GM06990 (cell line): ENCODE data around the gene FLNC.

ENCODE experiments used
- DNase-seq: peaks from one replicate; pipeline ENCODE4 v3.0.0-alpha.2; 2011; ENCODE audit not compliant: insufficient read length; ENCODE audit errors: extremely low read depth
- H3K27me3 ChIP-seq: replicated peaks from 2 replicates; pipeline ENCODE4 v1.6.0; 2011; ENCODE audit warnings: low read length; ENCODE audit not compliant: control insufficient read depth, insufficient read depth
- H3K36me3 ChIP-seq: 2 replicates; pipeline ENCODE4 v1.5.1; 2011; ENCODE audit warnings: low read length; ENCODE audit not compliant: control insufficient read depth, insufficient read depth
- H3K4me3 ChIP-seq: replicated peaks from 2 replicates; pipeline ENCODE4 v1.5.1; 2011; ENCODE audit warnings: low read depth, mild to moderate bottlenecking, control low read depth, low read length
- CTCF ChIP-seq: IDR thresholded peaks from 2 replicates; pipeline ENCODE4 v1.5.1; 2011; ENCODE audit warnings: low read length, control low read depth, mild to moderate bottlenecking, inconsistent platforms; ENCODE audit not compliant: insufficient read depth, poor library complexity, severe bottlenecking

Gene FLNC

GRCh38 chr7:128877756-128878120 lies 47.5 kb downstream of the FLNC start:
- Histone ChIP-seq H3K36me3 (peaks cover 9% of the 10 kb centered on the region), H3K4me3 (no peak overlapping the region), H3K27me3 (no peaks in the 10 kb centered on the region)
- no peak for DNase-seq
- no peak for TF ChIP-seq CTCF

GRCh38 chr7:128878226-128879105 lies 48.3 kb downstream of the FLNC start:
- DNase-seq = no peak
- TF ChIP-seq CTCF = no peak
- peaks cover 9% of the 10 kb centered on the region for H3K36me3 ChIP-seq
- H3K4me3 ChIP-seq = no peak overlapping the region
- H3K27me3 ChIP-seq = no peaks in the 10 kb centered on the region

GRCh38 chr7:128879461-128879938 lies 49.3 kb downstream of the FLNC start:
- Histone ChIP-seq H3K4me3 (no peak overlapping the region), H3K27me3 (no peaks in the 10 kb centered on the region), H3K36me3 (peaks cover 9% of the 10 kb centered on the region)
- no peak for TF ChIP-seq CTCF
- no peak for DNase-seq

GRCh38 chr7:128879939-128880746 lies 49.9 kb downstream of the FLNC start:
- TF ChIP-seq CTCF = no peak
- no peak overlapping the region for H3K4me3 ChIP-seq

GRCh38 chr7:128880791-128881457 lies 50.7 kb downstream of the FLNC start:
- Histone ChIP-seq H3K36me3 (peaks cover 9% of the 10 kb centered on the region), H3K4me3 (no peak overlapping the region), H3K27me3 (no peaks in the 10 kb centered on the region)
- no peak for TF ChIP-seq CTCF
- no peak for DNase-seq

More at GRCh38 chr7:128879939-128880746, 49.9 kb downstream of the FLNC start:
- no peak for DNase-seq
- H3K36me3 ChIP-seq = peaks cover 9% of the 10 kb centered on the region
- no peaks in the 10 kb centered on the region for H3K27me3 ChIP-seq
